ENCODE data around the gene ALDH4A1. TPM values are rescaled to one million over a fixed set of nuclear protein-coding genes. Genes with fewer than 3 reads are reported as not detected.

Gene ALDH4A1
- total RNA-seq, 1 experiment from 2014 or later = 31.0 TPM

GRCh38 chr1:18946550-18947381 lies 44.4 kb upstream of the ALDH4A1 start:
- ChIA-PET CTCF (interaction anchor here (2.2 to 12.0 kb wide), 3 partner anchors 9 to 40 kb away, joined by 13 to 107 read pairs (median 19); partner anchors contain the start of gene IFFO2), POLR2A (interaction anchor here (0.6 to 1.2 kb wide), 2 partner anchors 9 to 10 kb away, joined by 3 to 5 read pairs; partner anchors contain the start of gene IFFO2)
- peak overlapping the region; percentile 22; the same call in 1 of the 2 replicates for H3K27ac Mint-ChIP-seq
- DNase-seq (ENCODE audit: low spot score) (no peak), ATAC-seq (no peak)
- TF ChIP-seq AFF4 (CRISPR knock-in tag; IDR thresholded peaks at IDR 0.05; ENCODE audit: borderline replicate concordance) (no peak), E2F5 (CRISPR knock-in tag; IDR thresholded peaks at IDR 0.05) (no peak), SMAD4 (CRISPR knock-in tag; IDR thresholded peaks at IDR 0.05) (no peak), ZBTB21 (CRISPR knock-in tag; IDR thresholded peaks at IDR 0.05; ENCODE audit: borderline replicate concordance) (no peak), ZNF671 (CRISPR knock-in tag; IDR thresholded peaks at IDR 0.05) (no peak), ZNF423 (CRISPR knock-in tag; IDR thresholded peaks at IDR 0.05) (no peak)
- TF ChIP-seq, protein P1, sequence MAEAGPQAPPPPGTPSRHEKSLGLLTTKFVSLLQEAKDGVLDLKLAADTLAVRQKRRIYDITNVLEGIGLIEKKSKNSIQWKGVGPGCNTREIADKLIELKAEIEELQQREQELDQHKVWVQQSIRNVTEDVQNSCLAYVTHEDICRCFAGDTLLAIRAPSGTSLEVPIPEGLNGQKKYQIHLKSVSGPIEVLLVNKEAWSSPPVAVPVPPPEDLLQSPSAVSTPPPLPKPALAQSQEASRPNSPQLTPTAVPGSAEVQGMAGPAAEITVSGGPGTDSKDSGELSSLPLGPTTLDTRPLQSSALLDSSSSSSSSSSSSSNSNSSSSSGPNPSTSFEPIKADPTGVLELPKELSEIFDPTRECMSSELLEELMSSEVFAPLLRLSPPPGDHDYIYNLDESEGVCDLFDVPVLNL (CRISPR knock-in tag; IDR thresholded peaks at IDR 0.05; ENCODE audit: borderline replicate concordance, low read depth) = no peak
- H3K9me3 Mint-ChIP-seq = no peaks in the 10 kb centered on the region
- no peaks in the 10 kb centered on the region for H3K27me3 Mint-ChIP-seq (ENCODE audit: low read depth)
- peaks cover 46% of the 10 kb centered on the region for H3K4me1 Mint-ChIP-seq
- H3K4me3 Mint-ChIP-seq = no peak overlapping the region
- no peaks in the 10 kb centered on the region for H3K36me3 Mint-ChIP-seq

DNA sequence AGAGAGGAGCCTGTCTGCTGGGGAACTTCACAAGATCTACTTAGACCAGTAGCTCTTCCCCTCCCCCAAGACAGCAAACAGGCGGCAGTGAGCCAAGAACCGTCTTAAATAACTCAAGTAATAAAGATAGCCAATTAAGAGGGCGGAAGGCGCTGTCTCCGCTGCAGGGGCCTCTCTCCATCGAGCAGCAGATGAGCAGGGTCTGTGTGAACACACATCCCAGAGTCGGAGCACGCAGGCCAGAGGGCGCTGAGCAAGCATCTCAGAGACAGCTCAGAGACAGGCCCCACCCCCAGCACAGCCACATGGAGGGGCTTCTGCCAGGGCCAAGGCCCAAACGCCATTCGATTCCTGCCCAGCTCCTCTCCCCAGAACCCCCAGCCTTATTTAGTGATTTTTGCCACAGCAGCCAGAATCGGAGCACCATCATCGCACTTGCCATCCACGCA lies 43.1 kb upstream of the ALDH4A1 start:
- Mint-ChIP-seq H3K4me3 (no peak overlapping the region), H3K36me3 (no peaks in the 10 kb centered on the region), H3K4me1 (peaks cover 52% of the 10 kb centered on the region), H3K9me3 (no peaks in the 10 kb centered on the region), H3K27me3 (ENCODE audit: low read depth) (no peaks in the 10 kb centered on the region), H3K27ac (no peak overlapping the region; the same call in 1 of the 2 replicates)
- DNase-seq (ENCODE audit: low spot score) (peak; percentile 52), ATAC-seq (peak; percentile 50)
- CTCF ChIA-PET = interaction anchor here (0.9 to 12.0 kb wide), 5 partner anchors 11 to 38 kb away, joined by 3 to 107 read pairs (median 13); partner anchors contain the start of gene IFFO2
- no peak for TF ChIP-seq FOXK1 (CRISPR knock-in tag; IDR thresholded peaks at IDR 0.05)
- no peak for TF ChIP-seq GRHL2 (CRISPR knock-in tag; IDR thresholded peaks at IDR 0.05; ENCODE audit: insufficient replicate concordance, severe bottlenecking)
- no peak for TF ChIP-seq ATF2 (CRISPR knock-in tag; IDR thresholded peaks at IDR 0.05; ENCODE audit: borderline replicate concordance, low read depth)
- TF ChIP-seq RELA (CRISPR knock-in tag; IDR thresholded peaks at IDR 0.05; ENCODE audit: borderline replicate concordance) = no peak
- no peak for TF ChIP-seq ESRRA (CRISPR knock-in tag; IDR thresholded peaks at IDR 0.05; ENCODE audit: borderline replicate concordance)
- TF ChIP-seq IRF2 (CRISPR knock-in tag; IDR thresholded peaks at IDR 0.05; ENCODE audit: borderline replicate concordance, low read depth) = no peak
- TF ChIP-seq HMGXB4 (CRISPR knock-in tag; IDR thresholded peaks at IDR 0.05) = no peak
- POLR2A ChIA-PET = interaction anchor here (1.2 kb wide), 1 partner anchor 11 kb away, joined by 5 read pairs; no protein-coding TSS in a partner anchor
